ENCODE data around the gene TUBA8. TPM values are rescaled to one million over a fixed set of nuclear protein-coding genes. Genes with fewer than 3 reads are reported as not detected.
"Not testable (repeated sequence)": the region's sequence is repeated elsewhere in the genome, so short reads cannot be mapped to it uniquely, and the experiment has no call there.

The TUBA8 gene
- total RNA-seq, 1 experiment from 2014 or later: 2.6 TPM

- H3K36me3 Mint-ChIP-seq (ENCODE audit: insufficient read depth, unreplicated experiment); H3K4me1 Mint-ChIP-seq (ENCODE audit: low read depth, unreplicated experiment); BruUV-seq (replicated peaks); H3K27ac Mint-ChIP-seq (ENCODE audit: unreplicated experiment); DNase-seq; H3K9me3 Mint-ChIP-seq (ENCODE audit: low read depth, unreplicated experiment); H3K4me3 Mint-ChIP-seq (ENCODE audit: low read depth, unreplicated experiment); CTCF ChIA-PET; intact Hi-C loops (cut with micrococcal nuclease; ENCODE audit: unreplicated experiment); H3K27me3 Mint-ChIP-seq (ENCODE audit: unreplicated experiment): not testable (repeated sequence)
Measured at GRCh38 chr22:18173441-18173840, 62.8 kb downstream of the TUBA8 start.

Other genes starting within 250 kb of the TUBA8 start
- 60.6 and 71.3 TPM in 2 replicates for gene MICAL3, start 86.2 kb upstream of the TUBA8 start, total RNA-seq (2022)
- 46.1 and 47.0 TPM in 2 replicates for gene PEX26, start 32.8 kb upstream of the TUBA8 start, total RNA-seq (2022)
- gene USP18, start 39.4 kb downstream of the TUBA8 start, total RNA-seq (2022): 17.6 and 46.9 TPM in 2 replicates

All from Calu3 (cell line).